H1 (cell line): ENCODE results near the gene GNAI2. TPM values are rescaled to one million over a fixed set of nuclear protein-coding genes. Genes with fewer than 3 reads are reported as not detected.

Experiments used
- CTCF ChIA-PET: fragments of 300-600 bp; sonication (Branson Sonifier 250); formaldehyde crosslinking; loops from one replicate; lab custom pipeline; 2021; ENCODE audit not compliant: partially characterized antibody; lab: Charles Lee
- POLR2A ChIA-PET: fragments of 300-600 bp; sonication (Branson Sonifier 250); formaldehyde crosslinking; loops from one replicate; lab custom pipeline; 2021; ENCODE audit warnings: inconsistent platforms; ENCODE audit not compliant: partially characterized antibody; lab: Charles Lee
- DNase-seq, 2 experiments: peaks; one replicate each; pipeline versions ENCODE4 v3.0.0 to v3.0.0-alpha.2; 2010 to 2022; ENCODE audit warnings: low spot score in 2 of 2, low read depth in 1 of 2, mixed read lengths in 1 of 2
- FAIRE-seq: peaks from 2 replicates; lab custom pipeline; 2011; peaks lifted over from hg19 to GRCh38; lab: Jason Lieb, UNC
- H2AFZ ChIP-seq: 2 replicates; pipeline ENCODE4 v1.8.1; 2012; ENCODE audit warnings: low read length, inconsistent platforms
- H2AK5ac ChIP-seq: 2 replicates; pipeline ENCODE4 v1.6.1; 2013; ENCODE audit warnings: low read depth, low read length
- H2BK120ac ChIP-seq: replicated peaks from 2 replicates; pipeline ENCODE3; 2013; ENCODE audit warnings: low read depth, low read length, inconsistent platforms
- H2BK12ac ChIP-seq: 2 replicates; pipeline ENCODE4 v1.6.1; 2013; ENCODE audit warnings: low read depth, low read length
- H2BK15ac ChIP-seq: 2 replicates; pipeline ENCODE4 v1.6.1; 2013; ENCODE audit warnings: low read length
- H2BK20ac ChIP-seq: 2 replicates; pipeline ENCODE4 v1.6.1; 2013; ENCODE audit warnings: low read length
- H2BK5ac ChIP-seq: 2 replicates; pipeline ENCODE4 v1.6.1; 2013; ENCODE audit warnings: low read depth, low read length
- H3K14ac ChIP-seq: 2 replicates; pipeline ENCODE4 v1.6.1; 2013; ENCODE audit warnings: inconsistent platforms; ENCODE audit not compliant: insufficient read length
- H3K18ac ChIP-seq: 2 replicates; pipeline ENCODE4 v1.6.1; 2013; ENCODE audit warnings: low read length; ENCODE audit errors: extremely low read depth
- H3K23ac ChIP-seq: 2 replicates; pipeline ENCODE4 v1.6.1; 2013; ENCODE audit warnings: inconsistent platforms; ENCODE audit not compliant: insufficient read length
- H3K23me2 ChIP-seq: 2 replicates; pipeline ENCODE4 v1.6.1; 2013; ENCODE audit warnings: low read depth, low read length
- H3K27ac ChIP-seq: 2 replicates; pipeline ENCODE4 v1.6.1; 2011; ENCODE audit warnings: low read depth, low read length, inconsistent platforms
- H3K27me3 ChIP-seq, 4 experiments: replicated peaks in 1 of 4; 1 replicate in 1 of 4; 2 replicates in 3 of 4; pipeline versions ENCODE4 v1.6.1 to v1.8.1; 2011 to 2013; ENCODE audit warnings: low read length in 3 of 4, mild to moderate bottlenecking in 3 of 4, inconsistent platforms in 2 of 4, mixed read lengths in 2 of 4, moderate library complexity in 1 of 4; ENCODE audit not compliant: control insufficient read depth in 3 of 4, insufficient read depth in 3 of 4; ENCODE audit errors: extremely low read depth in 1 of 4
- H3K36me3 ChIP-seq, 4 experiments: 2 replicates each; pipeline versions ENCODE4 v1.6.1 to v1.8.1; 2011 to 2013; ENCODE audit warnings: mild to moderate bottlenecking in 4 of 4, low read length in 3 of 4, moderate library complexity in 2 of 4, control low read depth in 1 of 4, inconsistent platforms in 1 of 4; ENCODE audit not compliant: insufficient read depth in 4 of 4, control insufficient read depth in 2 of 4
- H3K4ac ChIP-seq: replicated peaks from 2 replicates; pipeline ENCODE3; 2013; ENCODE audit warnings: low read length, low read depth, mixed read lengths, inconsistent platforms; ENCODE audit not compliant: insufficient read length
- H3K4me1 ChIP-seq, 4 experiments: replicated peaks in 1 of 4; 1 replicate in 1 of 4; 2 replicates in 3 of 4; pipeline versions ENCODE4 v1.6.1 to v1.8.1; 2011 to 2013; ENCODE audit warnings: low read length in 3 of 4, inconsistent platforms in 2 of 4, mixed read lengths in 1 of 4; ENCODE audit not compliant: insufficient read depth in 4 of 4, control insufficient read depth in 3 of 4
- H3K4me2 ChIP-seq, 2 experiments: 2 replicates each; pipeline versions ENCODE4 v1.6.1 to v1.8.1; 2011 to 2013; ENCODE audit warnings: low read depth in 2 of 2, low read length in 2 of 2, control low read depth in 1 of 2, inconsistent platforms in 1 of 2, mild to moderate bottlenecking in 1 of 2; ENCODE audit not compliant: insufficient read depth in 1 of 2
- H3K4me3 ChIP-seq, 4 experiments: fragments of 200-600, 300-600 bp in 1 of 4; sonication (generic), shearing (Covaris generic), sonication (Bioruptor Twin) in 1 of 4; 2 replicates each; pipeline versions ENCODE4 v1.5.1 to v1.8.1; 2011 to 2016; ENCODE audit warnings: low read length in 4 of 4, low read depth in 3 of 4, control low read depth in 2 of 4, inconsistent platforms in 2 of 4, mild to moderate bottlenecking in 2 of 4, mixed read lengths in 1 of 4, moderate library complexity in 1 of 4; ENCODE audit not compliant: insufficient read depth in 2 of 4; ENCODE audit errors: extremely low read depth in 1 of 4
- H3K56ac ChIP-seq: replicated peaks from 2 replicates; pipeline ENCODE3; 2013; ENCODE audit warnings: low read depth, mild to moderate bottlenecking, mixed read lengths, low read length, inconsistent platforms; ENCODE audit not compliant: insufficient read length
- H3K79me1 ChIP-seq: 2 replicates; pipeline ENCODE4 v1.6.1; 2013; ENCODE audit warnings: low read depth, low read length, control low read depth
- H3K79me2 ChIP-seq, 2 experiments: 2 replicates each; pipeline versions ENCODE4 v1.6.1 to v1.8.1; 2012 to 2013; ENCODE audit warnings: low read length in 2 of 2, mild to moderate bottlenecking in 2 of 2, inconsistent platforms in 1 of 2; ENCODE audit not compliant: insufficient read depth in 2 of 2, control insufficient read depth in 1 of 2
- H3K9ac ChIP-seq, 4 experiments: replicated peaks in 1 of 4; 1 replicate in 1 of 4; 2 replicates in 3 of 4; pipeline versions ENCODE4 v1.6.1 to v1.8.1; 2011 to 2013; ENCODE audit warnings: low read depth in 3 of 4, low read length in 3 of 4, control low read depth in 2 of 4, mild to moderate bottlenecking in 2 of 4, moderate library complexity in 2 of 4, inconsistent platforms in 1 of 4; ENCODE audit errors: extremely low read depth in 1 of 4
- H3K9me3 ChIP-seq, 2 experiments: 2 replicates each; pipeline versions ENCODE4 v1.6.1 to v1.8.1; 2012 to 2013; ENCODE audit warnings: mild to moderate bottlenecking in 2 of 2, moderate library complexity in 2 of 2, control low read depth in 1 of 2, inconsistent platforms in 1 of 2, low read depth in 1 of 2, low read length in 1 of 2, mixed read lengths in 1 of 2; ENCODE audit not compliant: insufficient read depth in 2 of 2
- H4K20me1 ChIP-seq, 2 experiments: replicated peaks in 1 of 2; 2 replicates each; pipeline versions ENCODE3 to v1.8.1; 2011 to 2013; ENCODE audit warnings: inconsistent platforms in 2 of 2, low read length in 2 of 2, mild to moderate bottlenecking in 1 of 2; ENCODE audit not compliant: insufficient read depth in 2 of 2, control insufficient read depth in 1 of 2
- H4K5ac ChIP-seq: 2 replicates; pipeline ENCODE4 v1.6.1; 2013; ENCODE audit warnings: low read length, low read depth, mixed read lengths, inconsistent platforms; ENCODE audit not compliant: insufficient read length
- H4K8ac ChIP-seq: 2 replicates; pipeline ENCODE4 v1.8.0; 2013; ENCODE audit warnings: mild to moderate bottlenecking, moderate library complexity, low read length, inconsistent platforms; ENCODE audit not compliant: insufficient read depth; ENCODE audit errors: extremely low read depth
- H4K91ac ChIP-seq: replicated peaks from 2 replicates; pipeline ENCODE3; 2013; ENCODE audit warnings: low read length, mixed read lengths, inconsistent platforms; ENCODE audit not compliant: insufficient read length
- BRCA1 ChIP-seq: IDR thresholded peaks from 2 replicates; pipeline ENCODE4 v1.6.1; 2012; ENCODE audit warnings: low read depth, low read length, improper control_type of control experiment
- CHD1 ChIP-seq: IDR thresholded peaks from 2 replicates; pipeline ENCODE4 v1.6.1; 2012; ENCODE audit warnings: low read depth, low read length, improper control_type of control experiment
- E2F6 ChIP-seq: IDR thresholded peaks from 2 replicates; pipeline ENCODE4 v1.6.1; 2012; ENCODE audit warnings: inconsistent platforms
- EP300 ChIP-seq, 2 experiments: IDR thresholded peaks; 1 replicate in 1 of 2; 2 replicates in 1 of 2; pipeline ENCODE4 v1.6.1; 2011 to 2012; ENCODE audit warnings: low read depth in 2 of 2, low read length in 2 of 2, mild to moderate bottlenecking in 2 of 2, borderline replicate concordance in 1 of 2, inconsistent platforms in 1 of 2, moderate library complexity in 1 of 2
- KDM1A ChIP-seq: fragments of 200-600, 300-600 bp; sonication (generic); IDR thresholded peaks from 2 replicates; pipeline ENCODE4 v1.7.1; 2016; ENCODE audit warnings: mild to moderate bottlenecking, low read length, borderline replicate concordance
- PHF8 ChIP-seq: fragments of 200-600 bp; sonication (generic); conservative IDR thresholded peaks from 2 replicates; pipeline ENCODE4 v1.7.1; 2012; ENCODE audit warnings: low read depth, mild to moderate bottlenecking, inconsistent platforms, low read length, moderate library complexity
- POLR2A ChIP-seq, 2 experiments: IDR thresholded peaks; 1 replicate in 1 of 2; 2 replicates in 1 of 2; pipeline ENCODE4 v1.6.1; 2011; ENCODE audit warnings: low read depth in 2 of 2, low read length in 2 of 2, mild to moderate bottlenecking in 2 of 2; ENCODE audit errors: control extremely low read depth in 1 of 2
- RAD21 ChIP-seq, 2 experiments: IDR thresholded peaks in 1 of 2; conservative IDR thresholded peaks in 1 of 2; 2 replicates each; pipeline ENCODE4 v1.6.1; 2011; ENCODE audit warnings: low read depth in 2 of 2, low read length in 2 of 2, improper control_type of control experiment in 1 of 2, inconsistent platforms in 1 of 2, mild to moderate bottlenecking in 1 of 2, moderate library complexity in 1 of 2
- TCF12 ChIP-seq: IDR thresholded peaks from 2 replicates; pipeline ENCODE4 v1.6.1; 2011; ENCODE audit warnings: low read depth, mild to moderate bottlenecking, low read length
- WGBS, 2 experiments: shearing (Covaris generic) in 1 of 2; methylation state at CpG; one replicate each; pipeline versions ENCODE4 v1.1.6 to v1.1.7; 2013 to 2015; ENCODE audit warnings: low lambda C conversion rate in 2 of 2, mixed read lengths in 2 of 2, inconsistent platforms in 1 of 2, low coverage in 1 of 2, missing lambda C conversion rate in 1 of 2; ENCODE audit not compliant: insufficient replicate concordance in 2 of 2, insufficient coverage in 1 of 2, insufficient read length in 1 of 2; ENCODE audit errors: extremely low coverage in 1 of 2, missing lambda C conversion rate in 1 of 2; 5-methylcytosine and 5-hydroxymethylcytosine counted together
- polyA plus RNA-seq, 7 experiments: library from polyadenylated mRNA; depleted of rRNA in 3 of 7; stranded (reverse) in 5 of 7; unstranded in 2 of 7; fragments of >200 nt in 5 of 7; fragments of 200-250 nt in 2 of 7; gene quantifications; 1 replicate in 5 of 7; 2 replicates in 1 of 7; 4 replicates in 1 of 7; pipeline versions ENCODE4 v1.2.1 to v1.2.3, GENCODE V29; 2011 to 2013; ENCODE audit warnings: missing spikeins in 2 of 7, mixed read lengths in 2 of 7
- total RNA-seq: library from RNA; stranded (reverse); fragmentation: NEBNext Ultra II Directional; extraction: Animal tissue kit (Norgen Biotek cat#: 25700); gene quantifications from 2 replicates; pipeline ENCODE4 v1.2.1, GENCODE V29; 2021
- TF ChIP-seq, protein P1 (sequence below), 3 experiments: IDR thresholded peaks; 1 replicate in 2 of 3; 2 replicates in 1 of 3; pipeline versions ENCODE4 v1.5.1 to v1.6.1; 2011; ENCODE audit warnings: low read length in 3 of 3, mild to moderate bottlenecking in 3 of 3, inconsistent platforms in 2 of 3, low read depth in 1 of 3, moderate library complexity in 1 of 3; ENCODE audit not compliant: insufficient read depth in 1 of 3; ENCODE audit errors: control extremely low read depth in 1 of 3

The GNAI2 gene
- total and polyA plus RNA-seq, 2 of the 8 experiments (the other 6 are each of a cell fraction or from before 2014, with no cell fraction given) = 168 to 539 TPM

DNA sequence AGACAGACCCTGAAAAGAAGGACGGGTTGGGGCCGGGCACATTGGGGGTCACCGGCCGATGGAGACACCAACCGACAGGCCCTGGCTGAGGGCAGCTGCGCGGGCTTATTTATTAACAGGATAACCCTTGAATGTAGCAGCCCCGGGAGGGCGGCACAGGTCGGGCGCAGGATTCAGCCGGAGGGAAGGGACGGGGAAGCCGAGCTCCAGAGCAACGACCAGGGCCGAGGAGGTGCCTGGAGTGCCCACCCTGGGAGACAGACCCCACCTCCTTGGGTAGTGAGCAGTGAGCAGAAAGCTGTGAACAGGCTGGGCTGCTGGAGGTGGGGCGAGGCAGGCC is 40.7 kb downstream of the GNAI2 start:
- Histone ChIP-seq H3K14ac (no peak overlapping the region), H3K79me2 (no peaks in the 10 kb centered on the region), H3K18ac (no peak overlapping the region), H3K36me3 (no peaks in the 10 kb centered on the region), H3K79me1 (no peaks in the 10 kb centered on the region), H3K23ac (no peak overlapping the region), H2BK15ac (no peak overlapping the region), H2BK5ac (no peak overlapping the region), H2BK20ac (no peak overlapping the region), H3K27me3 (peaks cover 27 to 51% (median 43%) of the 10 kb centered on the region in 4 experiments), H4K5ac (no peak overlapping the region), H3K23me2 (peaks cover 2% of the 10 kb centered on the region; the same call in 1 of the 2 replicates), H3K4me1 (peaks cover 0 to 13% (median 10%) of the 10 kb centered on the region in 4 experiments; a peak in 5 of 7 replicates), H2AFZ (no peak overlapping the region), H4K91ac (no peak overlapping the region), H3K4ac (no peak overlapping the region), H2BK12ac (no peak overlapping the region), H4K20me1 (no peaks in the 10 kb centered on the region), H3K4me3 (peak overlapping the region in 2 of 4 experiments; percentile 20 to 61; a peak in 2 of 8 replicates), H3K56ac (no peak overlapping the region), H2BK120ac (no peak overlapping the region), H3K4me2 (peak overlapping the region; percentile 53 to 86; a peak in 3 of 4 replicates), H3K9me3 (no peaks in the 10 kb centered on the region; a peak in 1 of 4 replicates), H3K27ac (no peak overlapping the region), H2AK5ac (0 out of 2 replicates have a peak overlapping the region, but pooled peaks have one; percentile 39), H3K9ac (no peak overlapping the region), H4K8ac (peak overlapping the region; percentile 20; the same call in 1 of the 2 replicates)
- FAIRE-seq = no peak
- DNase-seq = no peak
- ChIA-PET CTCF (interaction anchor here (2.9 to 53.5 kb wide), 5 partner anchors 13 to 83 kb away, joined by 13 to 2149 read pairs (median 75); partner anchors contain the start of genes GNAI2, GNAT1, HYAL2 and SLC38A3), POLR2A (interaction anchor here (1.1 to 9.6 kb wide), 9 partner anchors 9 to 60 kb away, joined by 3 to 122 read pairs (median 7); partner anchors contain the start of gene IFRD2)
- WGBS, 2 experiments = 90% methylated on average over 17 of the region's 17 CpGs; no CpG with 5 or more reads in 1 of the 2 experiments
- TF ChIP-seq CHD1 (no peak), KDM1A (no peak), E2F6 (no peak), POLR2A (IDR thresholded peaks at IDR 0.05; ENCODE audit: control extremely low read depth in 1 of 2, low read depth in 2 of 2, low read length in 2 of 2) (no peak), EP300 (IDR thresholded peaks at IDR 0.05; ENCODE audit: borderline replicate concordance in 1 of 2, low read depth in 2 of 2, low read length in 2 of 2) (no peak), PHF8 (no peak), TCF12 (no peak), RAD21 (IDR thresholded peaks at IDR 0.05 in 1 of 2, conservative IDR thresholded peaks at IDR 0.05 in 1 of 2; ENCODE audit: low read depth in 2 of 2, low read length in 2 of 2) (no peak), BRCA1 (no peak)
- TF ChIP-seq, protein P1, sequence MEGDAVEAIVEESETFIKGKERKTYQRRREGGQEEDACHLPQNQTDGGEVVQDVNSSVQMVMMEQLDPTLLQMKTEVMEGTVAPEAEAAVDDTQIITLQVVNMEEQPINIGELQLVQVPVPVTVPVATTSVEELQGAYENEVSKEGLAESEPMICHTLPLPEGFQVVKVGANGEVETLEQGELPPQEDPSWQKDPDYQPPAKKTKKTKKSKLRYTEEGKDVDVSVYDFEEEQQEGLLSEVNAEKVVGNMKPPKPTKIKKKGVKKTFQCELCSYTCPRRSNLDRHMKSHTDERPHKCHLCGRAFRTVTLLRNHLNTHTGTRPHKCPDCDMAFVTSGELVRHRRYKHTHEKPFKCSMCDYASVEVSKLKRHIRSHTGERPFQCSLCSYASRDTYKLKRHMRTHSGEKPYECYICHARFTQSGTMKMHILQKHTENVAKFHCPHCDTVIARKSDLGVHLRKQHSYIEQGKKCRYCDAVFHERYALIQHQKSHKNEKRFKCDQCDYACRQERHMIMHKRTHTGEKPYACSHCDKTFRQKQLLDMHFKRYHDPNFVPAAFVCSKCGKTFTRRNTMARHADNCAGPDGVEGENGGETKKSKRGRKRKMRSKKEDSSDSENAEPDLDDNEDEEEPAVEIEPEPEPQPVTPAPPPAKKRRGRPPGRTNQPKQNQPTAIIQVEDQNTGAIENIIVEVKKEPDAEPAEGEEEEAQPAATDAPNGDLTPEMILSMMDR (IDR thresholded peaks at IDR 0.05; ENCODE audit: control extremely low read depth in 1 of 3, insufficient read depth in 1 of 3, low read depth in 1 of 3, low read length in 3 of 3) = no peak
